CD4-positive, alpha-beta memory T cell (primary cell): ENCODE data around the gene CEP135. TPM values are rescaled to one million over a fixed set of nuclear protein-coding genes. Genes with fewer than 3 reads are reported as not detected.
A peak's percentile ranks its signal among the peaks of the same experiment; 100 is the strongest.

Source experiments
- CTCF ChIA-PET: fragments of 350-600 bp; sonication (Branson Sonifier 250); formaldehyde crosslinking; loops from one replicate; lab custom pipeline; 2021; ENCODE audit warnings: inconsistent platforms; ENCODE audit not compliant: partially characterized antibody; lab: Charles Lee
- POLR2A ChIA-PET: fragments of 350-600 bp; sonication (Branson Sonifier 250); formaldehyde crosslinking; loops from one replicate; lab custom pipeline; 2021; ENCODE audit not compliant: partially characterized antibody; lab: Charles Lee
- DNase-seq, 5 donors: peaks; one replicate each; pipeline versions ENCODE4 v3.0.0 to v3.0.0-alpha.2; 2020 to 2022; ENCODE audit warnings: mixed read lengths in 1 of 5
- H3K27ac ChIP-seq: one replicate; pipeline ENCODE4 v1.7.0; 2013; ENCODE audit warnings: low read depth, low read length
- H3K27me3 ChIP-seq: 2 replicates; pipeline ENCODE4 v1.7.0; 2013; ENCODE audit warnings: mild to moderate bottlenecking, low read length, moderate library complexity; ENCODE audit not compliant: insufficient read depth
- H3K36me3 ChIP-seq: 2 replicates; pipeline ENCODE4 v1.7.0; 2013; ENCODE audit warnings: mild to moderate bottlenecking, low read length, moderate library complexity; ENCODE audit not compliant: insufficient read depth
- H3K4me1 ChIP-seq: 2 replicates; pipeline ENCODE4 v1.7.0; 2013; ENCODE audit warnings: mild to moderate bottlenecking, low read length, moderate library complexity; ENCODE audit not compliant: insufficient read depth
- H3K4me3 ChIP-seq, 2 donors: one replicate each; pipeline ENCODE4 v1.7.0; 2013; ENCODE audit warnings: low read length in 2 of 2, mild to moderate bottlenecking in 1 of 2
- H3K9me3 ChIP-seq, 2 donors: one replicate each; pipeline ENCODE4 v1.7.0; 2013; ENCODE audit warnings: low read length in 2 of 2, control low read depth in 1 of 2; ENCODE audit not compliant: control insufficient read depth in 1 of 2
- H3K27ac Mint-ChIP-seq, 7 donors: one replicate each; pipeline ENCODE4 v1.8.0; 2020 to 2021; ENCODE audit warnings: mixed read lengths in 7 of 7, mild to moderate bottlenecking in 6 of 7, inconsistent platforms in 3 of 7, moderate library complexity in 3 of 7
- H3K27me3 Mint-ChIP-seq, 2 donors: one replicate each; pipeline ENCODE4 v1.8.0; 2020 to 2021; ENCODE audit warnings: mixed read lengths in 2 of 2
- H3K36me3 Mint-ChIP-seq, 2 donors: one replicate each; pipeline ENCODE4 v1.8.0; 2020 to 2021; ENCODE audit warnings: mixed read lengths in 2 of 2, inconsistent platforms in 1 of 2, mild to moderate bottlenecking in 1 of 2
- H3K4me1 Mint-ChIP-seq, 4 donors: one replicate each; pipeline ENCODE4 v1.8.0; 2020 to 2021; ENCODE audit warnings: mixed read lengths in 4 of 4, mild to moderate bottlenecking in 1 of 4
- H3K4me3 Mint-ChIP-seq, 8 donors: one replicate each; pipeline ENCODE4 v1.8.0; 2020 to 2021; ENCODE audit warnings: mixed read lengths in 8 of 8, mild to moderate bottlenecking in 7 of 8, moderate library complexity in 6 of 8, inconsistent platforms in 3 of 8
- H3K9me3 Mint-ChIP-seq, 8 donors: one replicate each; pipeline ENCODE4 v1.8.0; 2020 to 2021; ENCODE audit warnings: mixed read lengths in 8 of 8, mild to moderate bottlenecking in 5 of 8, inconsistent platforms in 3 of 8, moderate library complexity in 1 of 8
- intact Hi-C: fragments of 100-400 bp; cut with micrococcal nuclease; formaldehyde crosslinking; loops from one replicate; pipeline ENCODE4 v1.15.1; 2023
- polyA plus RNA-seq, 2 donors: library from polyadenylated mRNA; unstranded; fragments of 300-500 nt; fragmentation: Illumina TruSeq; gene quantifications; one replicate each; pipeline ENCODE4 v1.2.3, GENCODE V29; 2021
- total RNA-seq, 2 experiments: library from RNA; stranded (reverse); gene quantifications; one replicate each; pipeline ENCODE4 v1.2.3, GENCODE V29; 2021

The CEP135 gene
- total and polyA plus RNA-seq, 4 experiments from 2014 or later = 8.6 to 35.9 (median 22.7) TPM

DNA sequence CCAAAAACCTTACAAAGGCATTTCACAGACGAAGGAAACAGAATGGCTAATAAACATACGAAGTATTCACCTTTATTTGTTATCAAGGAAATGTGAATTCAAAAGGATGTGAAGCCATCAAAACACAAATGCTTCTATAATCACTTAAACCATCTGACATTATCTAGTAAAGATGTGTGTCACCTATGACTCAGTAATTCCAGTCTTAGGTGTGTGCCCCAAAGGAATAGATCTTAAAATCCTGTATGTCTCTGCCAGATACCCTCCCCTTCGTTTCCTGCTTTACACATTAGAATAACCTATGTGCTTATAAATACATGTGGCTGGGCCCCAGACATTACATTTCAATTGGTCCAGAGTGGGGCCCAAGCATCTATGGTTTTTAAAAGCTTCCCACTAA is 41.8 kb upstream of the CEP135 start:
- H3K27ac Mint-ChIP-seq = peak overlapping the region in 6 of 7 donors; percentile 59 to 89 (median 73)
- CTCF ChIA-PET = interaction anchor here (1.0 kb wide), 1 partner anchor 42 kb away, joined by 3 read pairs; the partner anchor contains the start of gene CEP135
- H3K9me3 ChIP-seq = no peaks in the 10 kb centered on the region
- no peaks in the 10 kb centered on the region for H3K27me3 Mint-ChIP-seq
- H3K27me3 ChIP-seq = no peaks in the 10 kb centered on the region
- peaks cover 16 to 28% of the 10 kb centered on the region in 2 donors for H3K36me3 Mint-ChIP-seq
- peak overlapping the region in 1 of 2 donors; percentile 43 for H3K4me3 ChIP-seq
- peaks cover 8% of the 10 kb centered on the region for H3K4me1 ChIP-seq
- POLR2A ChIA-PET = interaction anchor here (1.0 kb wide), 1 partner anchor 40 kb away, joined by 3 read pairs; no protein-coding TSS in a partner anchor
- peak in 4 of 5 donors; percentile 4 to 40 (median 11) for DNase-seq
- H3K27ac ChIP-seq = no peak overlapping the region
- peak overlapping the region; percentile 65 to 84 (median 74) for H3K4me3 Mint-ChIP-seq
- peaks cover 12 to 25% (median 19%) of the 10 kb centered on the region in 4 donors for H3K4me1 Mint-ChIP-seq
- H3K9me3 Mint-ChIP-seq = no peaks in the 10 kb centered on the region
- H3K36me3 ChIP-seq = peaks cover 9% of the 10 kb centered on the region
- intact Hi-C loops = loop anchor here (2.0 kb wide), 1 partner anchor 42 kb away; the partner anchor contains the start of gene CEP135

DNA sequence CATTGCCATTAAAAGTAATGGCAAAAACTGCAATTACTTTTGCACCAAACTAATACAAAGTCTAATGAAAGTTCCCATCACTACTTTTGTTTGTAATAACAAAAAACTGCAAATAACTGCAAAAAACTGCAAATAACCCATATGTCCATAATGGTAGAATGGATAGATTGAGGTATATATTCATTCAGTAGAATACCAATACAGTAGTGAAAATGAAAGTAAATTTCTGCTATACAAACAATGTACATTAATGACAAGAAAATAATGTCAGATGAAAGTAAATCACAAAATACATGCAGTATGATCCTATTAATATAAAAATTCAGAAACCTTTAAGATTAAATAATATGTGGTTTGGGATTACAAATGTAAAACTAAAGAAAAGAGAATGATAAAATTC is 41.3 kb upstream of the CEP135 start:
- DNase-seq = peak in 1 of 5 donors; percentile 8
- ChIA-PET POLR2A (interaction anchor here (1.0 kb wide), 1 partner anchor 40 kb away, joined by 3 read pairs; no protein-coding TSS in a partner anchor), CTCF (interaction anchor here (1.4 kb wide), 1 partner anchor 40 kb away, joined by 3 read pairs; no protein-coding TSS in a partner anchor)
- H3K27me3 ChIP-seq = no peaks in the 10 kb centered on the region
- H3K4me3 Mint-ChIP-seq = peak overlapping the region; percentile 65 to 84 (median 74)
- peak overlapping the region in 1 of 2 donors; percentile 43 for H3K4me3 ChIP-seq
- intact Hi-C loops = loop anchor here (2.0 kb wide), 1 partner anchor 41 kb away; the partner anchor contains the start of gene CEP135
- H3K4me1 Mint-ChIP-seq = peaks cover 12 to 25% (median 19%) of the 10 kb centered on the region in 4 donors
- peaks cover 14 to 24% of the 10 kb centered on the region in 2 donors for H3K36me3 Mint-ChIP-seq
- H3K27ac Mint-ChIP-seq = peak overlapping the region; percentile 12 to 89 (median 80)
- H3K4me1 ChIP-seq = peaks cover 8% of the 10 kb centered on the region
- H3K9me3 ChIP-seq = no peaks in the 10 kb centered on the region
- no peak overlapping the region for H3K27ac ChIP-seq
- H3K36me3 ChIP-seq = peaks cover 9% of the 10 kb centered on the region
- no peaks in the 10 kb centered on the region for H3K9me3 Mint-ChIP-seq
- H3K27me3 Mint-ChIP-seq = no peaks in the 10 kb centered on the region

DNA sequence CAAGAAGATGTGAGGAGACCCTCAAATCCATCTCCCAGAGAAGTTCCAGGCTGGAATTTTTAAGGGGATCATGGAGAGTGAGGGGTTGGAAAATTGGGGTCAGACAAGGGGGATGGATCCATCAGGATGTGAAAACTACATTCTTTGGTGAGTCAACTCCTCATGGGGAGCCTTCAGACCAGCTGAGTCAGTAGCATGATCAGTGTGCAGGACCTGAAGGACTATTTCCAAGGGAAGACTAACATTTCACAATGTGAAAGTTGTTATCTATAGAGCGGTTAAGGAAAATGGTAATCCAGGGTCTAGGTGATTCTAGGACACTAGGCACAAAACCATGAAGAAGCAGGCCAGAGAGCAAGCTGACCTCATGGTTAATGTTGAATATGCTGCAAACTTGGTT is 38.6 kb upstream of the CEP135 start:
- Mint-ChIP-seq H3K9me3 (no peaks in the 10 kb centered on the region), H3K36me3 (peaks cover 4% of the 10 kb centered on the region in 2 donors), H3K4me1 (peaks cover 12 to 25% (median 19%) of the 10 kb centered on the region in 4 donors), H3K4me3 (no peak overlapping the region), H3K27me3 (no peaks in the 10 kb centered on the region), H3K27ac (no peak overlapping the region)
- DNase-seq = no peak
- Histone ChIP-seq H3K4me1 (peaks cover 8% of the 10 kb centered on the region), H3K27ac (no peak overlapping the region), H3K9me3 (no peaks in the 10 kb centered on the region), H3K27me3 (no peaks in the 10 kb centered on the region), H3K36me3 (no peaks in the 10 kb centered on the region), H3K4me3 (no peak overlapping the region)
- ChIA-PET POLR2A (no interaction called here), CTCF (no interaction called here)
- intact Hi-C loops = no loop called here

DNA sequence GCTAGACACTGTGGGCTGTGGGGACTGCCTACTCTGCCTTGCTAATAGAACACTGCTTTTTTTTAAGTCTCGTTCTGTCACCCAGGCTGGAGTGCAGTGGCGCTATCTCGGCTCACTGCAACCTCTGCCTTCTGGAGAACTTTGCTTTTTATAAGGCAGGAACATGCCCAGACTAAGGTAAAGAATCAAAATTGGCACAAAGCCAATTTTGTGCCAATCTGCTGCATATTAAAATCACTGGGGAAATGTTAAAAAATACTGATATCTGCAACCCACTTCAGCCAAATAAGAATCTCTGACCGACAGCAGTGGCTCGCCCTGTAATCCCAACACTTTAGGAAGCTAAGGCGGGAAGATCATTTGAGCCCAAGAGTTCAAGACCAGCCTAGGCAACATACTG is 36.5 kb upstream of the CEP135 start:
- H3K9me3 ChIP-seq = no peaks in the 10 kb centered on the region
- no peaks in the 10 kb centered on the region for H3K27me3 ChIP-seq
- Mint-ChIP-seq H3K27ac (no peak overlapping the region), H3K27me3 (no peaks in the 10 kb centered on the region), H3K4me3 (no peak overlapping the region), H3K9me3 (no peaks in the 10 kb centered on the region), H3K4me1 (peaks cover 3 to 6% (median 5%) of the 10 kb centered on the region in 4 donors), H3K36me3 (peaks cover 0 to 5% of the 10 kb centered on the region in 2 donors)
- DNase-seq = no peak
- H3K4me1 ChIP-seq = peaks cover 2% of the 10 kb centered on the region
- no peak overlapping the region for H3K27ac ChIP-seq
- intact Hi-C loops = no loop called here
- ChIA-PET POLR2A (no interaction called here), CTCF (no interaction called here)
- no peak overlapping the region for H3K4me3 ChIP-seq
- no peaks in the 10 kb centered on the region for H3K36me3 ChIP-seq

DNA sequence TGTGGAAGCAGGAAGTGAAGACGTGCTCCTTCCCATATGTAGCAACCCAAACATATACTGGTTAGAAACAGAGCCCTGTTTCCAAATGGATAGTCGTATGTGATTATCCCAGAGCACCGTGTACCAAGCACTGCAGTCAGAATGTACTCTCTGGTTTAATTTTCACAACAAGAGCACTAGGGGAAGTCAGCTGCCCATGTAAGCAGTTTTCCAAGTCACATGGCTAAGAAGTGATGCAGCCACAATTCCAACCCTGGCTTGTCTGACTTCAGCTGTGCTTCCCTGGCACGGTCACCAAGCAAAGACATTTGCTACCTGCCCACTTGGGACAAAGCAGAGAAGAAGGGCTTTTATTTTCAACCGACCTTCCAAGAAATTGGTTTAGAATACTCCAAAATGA is 28.2 kb upstream of the CEP135 start:
- Histone ChIP-seq H3K27ac (no peak overlapping the region), H3K4me3 (no peak overlapping the region), H3K27me3 (no peaks in the 10 kb centered on the region), H3K9me3 (no peaks in the 10 kb centered on the region), H3K4me1 (no peaks in the 10 kb centered on the region), H3K36me3 (no peaks in the 10 kb centered on the region)
- intact Hi-C loops = no loop called here
- H3K9me3 Mint-ChIP-seq = peaks cover 0 to 4% (median 0%) of the 10 kb centered on the region in 8 donors
- H3K27me3 Mint-ChIP-seq = no peaks in the 10 kb centered on the region
- H3K36me3 Mint-ChIP-seq = peaks cover 1 to 5% of the 10 kb centered on the region in 2 donors
- H3K4me3 Mint-ChIP-seq = no peak overlapping the region
- H3K4me1 Mint-ChIP-seq = no peaks in the 10 kb centered on the region
- no peak for DNase-seq
- ChIA-PET POLR2A (interaction anchor here (0.6 to 2.0 kb wide), 2 partner anchors 28 to 1295 kb away, joined by 3 to 4 read pairs; partner anchors contain the start of gene CEP135), CTCF (interaction anchor here (1.8 kb wide), 1 partner anchor 28 kb away, joined by 3 read pairs; the partner anchor contains the start of gene CEP135)
- H3K27ac Mint-ChIP-seq = peak overlapping the region in 2 of 7 donors; percentile 22 to 35

DNA sequence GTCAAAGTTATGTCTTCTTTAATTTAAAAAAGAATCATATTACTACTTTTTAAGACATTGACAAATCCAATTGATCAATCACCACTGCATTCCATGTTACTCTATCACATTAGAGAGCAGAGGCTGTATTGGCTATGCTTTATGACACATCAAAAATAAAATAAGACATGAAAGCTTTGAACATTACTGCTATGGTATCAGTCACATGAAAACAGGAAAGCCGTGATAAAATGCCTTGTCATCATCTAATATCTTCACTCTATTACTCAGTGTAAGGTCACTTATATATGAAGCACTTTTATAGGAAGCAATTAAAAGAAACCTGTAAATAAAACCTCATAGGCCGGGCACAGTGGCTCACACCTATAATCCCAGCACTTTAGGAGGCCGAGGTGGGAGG is 27.7 kb upstream of the CEP135 start:
- H3K9me3 ChIP-seq = no peaks in the 10 kb centered on the region
- no peaks in the 10 kb centered on the region for H3K4me1 ChIP-seq
- H3K36me3 ChIP-seq = no peaks in the 10 kb centered on the region
- intact Hi-C loops = no loop called here
- Mint-ChIP-seq H3K36me3 (peaks cover 1 to 5% of the 10 kb centered on the region in 2 donors), H3K27ac (no peak overlapping the region), H3K4me1 (no peaks in the 10 kb centered on the region), H3K27me3 (no peaks in the 10 kb centered on the region), H3K9me3 (peaks cover 0 to 4% (median 0%) of the 10 kb centered on the region in 8 donors), H3K4me3 (no peak overlapping the region)
- no peak overlapping the region for H3K27ac ChIP-seq
- H3K4me3 ChIP-seq = no peak overlapping the region
- DNase-seq = no peak
- H3K27me3 ChIP-seq = no peaks in the 10 kb centered on the region
- ChIA-PET CTCF (interaction anchor here (1.8 kb wide), 1 partner anchor 27 kb away, joined by 3 read pairs; the partner anchor contains the start of gene CEP135), POLR2A (interaction anchor here (2.0 kb wide), 1 partner anchor 27 kb away, joined by 4 read pairs; the partner anchor contains the start of gene CEP135)

DNA sequence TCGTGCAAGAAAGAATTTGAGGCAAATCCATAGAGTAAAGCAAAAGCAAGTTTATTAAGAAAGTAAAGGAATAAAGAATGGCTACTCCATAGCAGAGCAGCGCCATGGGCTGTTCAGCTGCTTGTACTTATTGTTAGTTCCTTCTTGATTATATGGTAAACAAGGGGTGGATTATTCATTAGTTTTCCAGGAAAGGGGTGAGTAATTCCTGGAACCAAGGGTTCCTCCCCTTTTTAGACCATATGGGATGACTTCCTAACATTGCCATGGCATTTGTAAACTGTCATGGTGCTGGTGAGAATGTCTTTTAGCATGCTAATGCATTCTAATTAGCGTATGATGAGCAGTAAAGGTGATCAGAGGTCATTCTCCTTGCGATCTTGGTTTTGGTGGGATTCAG is 23.5 kb upstream of the CEP135 start:
- peaks cover 0 to 11% (median 5%) of the 10 kb centered on the region in 8 donors for H3K9me3 Mint-ChIP-seq
- H3K4me3 Mint-ChIP-seq = no peak overlapping the region
- no peaks in the 10 kb centered on the region for H3K27me3 Mint-ChIP-seq
- POLR2A ChIA-PET = no interaction called here
- no peaks in the 10 kb centered on the region for H3K4me1 Mint-ChIP-seq
- H3K27me3 ChIP-seq = no peaks in the 10 kb centered on the region
- H3K27ac ChIP-seq = no peak overlapping the region
- no peaks in the 10 kb centered on the region for H3K9me3 ChIP-seq
- H3K4me1 ChIP-seq = no peaks in the 10 kb centered on the region
- H3K4me3 ChIP-seq = no peak overlapping the region
- H3K36me3 Mint-ChIP-seq = peaks cover 0 to 3% of the 10 kb centered on the region in 2 donors
- no peak overlapping the region for H3K27ac Mint-ChIP-seq
- CTCF ChIA-PET = no interaction called here
- H3K36me3 ChIP-seq = no peaks in the 10 kb centered on the region
- intact Hi-C loops = no loop called here
- no peak for DNase-seq
